Renal pelvis (tissue), 4 donors: Measurements from ENCODE around the gene CELF4. TPM values are rescaled to one million over a fixed set of nuclear protein-coding genes. Genes with fewer than 3 reads are reported as not detected.
"Not testable (repeated sequence)": the region's sequence is repeated elsewhere in the genome, so short reads cannot be mapped to it uniquely, and the experiment has no call there.

Experiments
- DNase-seq: peaks from one replicate; pipeline ENCODE4 v3.0.0-alpha.2; 2013
- polyA plus RNA-seq, 3 donors: library from polyadenylated mRNA; unstranded; fragments of 120-200 nt; gene quantifications; one replicate each; pipeline ENCODE4 v1.2.1, GENCODE V29; 2013; ENCODE audit not compliant: insufficient read length in 3 of 3

CELF4 gene
- polyA plus RNA-seq, 3 donors, result 2.2 to 3.8 (median 3.7) TPM

GRCh38 chr18:37467002-37467662 lies 98.5 kb downstream of the CELF4 start:
- no peak for DNase-seq

DNA sequence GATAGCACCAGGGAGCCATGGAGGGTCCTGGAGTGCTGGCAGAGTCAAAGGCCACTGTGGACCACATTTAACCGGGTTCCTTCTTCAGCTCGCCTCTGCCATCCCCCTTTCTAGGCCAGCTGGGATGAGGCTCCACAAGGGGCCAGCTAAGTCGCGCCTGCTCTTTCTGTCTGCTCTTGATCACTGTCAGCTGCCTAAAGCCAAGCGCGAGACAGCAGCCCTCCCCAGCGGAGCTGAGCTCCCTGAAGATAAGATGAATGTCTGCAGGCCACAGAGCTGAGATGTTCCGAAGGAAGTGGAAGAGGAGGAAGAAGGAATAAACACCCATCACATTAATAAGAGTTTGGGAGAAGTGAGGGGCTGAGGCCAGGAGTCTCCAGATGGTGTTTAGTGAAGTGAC lies 99.6 kb downstream of the CELF4 start:
- DNase-seq, result no peak

GRCh38 chr18:37464257-37464656 lies 101.3 kb downstream of the CELF4 start:
- no peak for DNase-seq

DNA sequence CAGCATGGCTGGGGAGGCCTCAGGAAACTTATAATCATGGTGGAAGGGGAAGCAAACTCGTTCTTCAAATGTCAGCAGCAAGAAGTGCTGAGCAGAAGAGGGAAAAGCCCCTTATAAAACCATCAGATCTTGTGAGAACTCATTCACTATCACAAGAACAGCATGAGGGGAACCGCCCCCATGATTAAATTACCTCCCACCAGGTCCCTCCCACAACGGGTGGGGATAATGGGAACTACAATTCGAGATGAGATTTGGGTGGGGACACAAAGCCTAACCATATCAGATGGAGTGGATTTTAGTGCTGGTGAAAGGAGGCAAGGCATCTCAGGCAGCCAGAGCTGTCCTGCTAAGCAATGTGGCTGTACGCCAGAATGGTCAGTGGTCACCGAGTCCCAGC lies 104.3 kb downstream of the CELF4 start:
- not testable (repeated sequence) for DNase-seq

DNA sequence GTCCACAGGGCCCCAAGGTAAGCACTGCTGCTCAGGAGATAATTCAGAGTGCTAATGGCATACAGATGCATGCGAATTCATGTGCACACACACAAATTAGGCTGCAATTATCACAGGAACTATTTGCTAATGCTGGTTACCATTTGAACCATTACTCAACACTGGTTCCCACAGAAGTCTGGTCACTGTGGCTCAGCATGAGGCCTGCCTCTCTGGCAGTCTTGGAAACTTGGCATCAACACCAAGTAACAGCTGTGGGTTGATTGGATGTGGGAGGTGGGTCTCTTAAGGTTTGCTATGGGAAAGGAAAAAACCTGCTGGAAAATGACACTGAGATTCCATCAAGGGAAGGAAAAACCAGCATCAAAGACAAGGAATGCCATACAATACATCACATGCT lies 105.0 kb downstream of the CELF4 start:
- DNase-seq, result no peak

DNA sequence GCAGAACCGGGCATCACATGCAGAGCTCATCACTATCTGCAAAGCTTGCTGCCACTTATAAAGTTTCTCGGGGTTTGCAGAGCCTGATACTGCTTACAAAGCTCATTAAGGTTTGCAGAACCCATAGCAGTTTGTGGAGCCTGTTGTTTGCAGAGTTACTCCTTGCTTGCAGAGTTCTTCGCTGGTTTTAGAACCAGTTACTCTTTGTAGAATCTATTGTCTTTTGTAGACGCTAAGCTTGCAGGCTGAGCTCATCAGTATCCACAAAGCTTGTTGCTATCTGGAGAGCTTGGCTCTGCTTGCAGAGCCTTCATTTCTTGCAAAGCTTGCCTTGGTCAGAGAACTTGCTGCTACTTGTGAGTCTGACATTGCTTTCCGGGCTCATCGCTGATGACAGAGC lies 106.9 kb downstream of the CELF4 start:
- DNase-seq, result no peak

- no peak for DNase-seq
Measured at GRCh38 chr18:37457753-37458152, 107.8 kb downstream of the CELF4 start.

DNA sequence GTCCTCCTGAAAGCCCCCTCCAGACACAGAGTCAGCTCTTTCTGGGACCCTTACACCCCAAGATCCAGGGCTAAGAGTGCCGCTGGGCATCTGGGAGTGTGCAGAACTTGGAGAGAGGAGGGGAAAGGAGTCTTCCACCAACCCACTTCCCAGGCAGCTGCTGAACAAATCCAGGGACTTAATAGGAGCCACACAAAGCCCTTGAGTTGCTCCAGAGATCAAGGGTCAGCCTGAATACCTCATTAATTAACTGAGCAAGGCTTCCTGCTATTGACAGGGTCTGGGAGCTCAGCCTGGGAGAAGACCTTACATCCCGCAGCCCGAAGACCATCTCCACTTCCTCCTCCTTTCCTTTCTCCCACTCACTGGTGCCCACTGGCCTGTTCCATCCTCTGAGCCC lies 108.3 kb downstream of the CELF4 start:
- no peak for DNase-seq

DNA sequence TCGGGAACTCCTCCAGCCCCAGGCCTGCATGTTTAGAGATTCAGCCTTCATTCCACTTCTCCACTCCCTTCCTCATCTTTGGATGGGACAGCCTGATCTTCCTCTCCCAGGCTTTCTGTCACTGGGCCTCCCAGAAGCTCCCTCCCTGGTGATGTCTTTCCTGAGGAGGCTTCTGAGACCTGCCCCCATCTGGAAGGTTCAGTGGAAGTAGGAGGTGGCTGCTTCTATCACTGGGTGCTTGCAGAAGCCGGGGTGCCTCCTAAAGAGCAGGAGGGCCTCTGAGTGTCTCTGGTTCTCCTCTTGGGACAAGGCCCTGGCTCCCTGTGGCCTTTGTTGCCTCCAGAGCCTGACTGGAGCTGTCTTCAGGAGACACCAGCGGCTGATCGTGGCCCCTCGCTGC lies 108.7 kb downstream of the CELF4 start:
- no peak for DNase-seq

DNA sequence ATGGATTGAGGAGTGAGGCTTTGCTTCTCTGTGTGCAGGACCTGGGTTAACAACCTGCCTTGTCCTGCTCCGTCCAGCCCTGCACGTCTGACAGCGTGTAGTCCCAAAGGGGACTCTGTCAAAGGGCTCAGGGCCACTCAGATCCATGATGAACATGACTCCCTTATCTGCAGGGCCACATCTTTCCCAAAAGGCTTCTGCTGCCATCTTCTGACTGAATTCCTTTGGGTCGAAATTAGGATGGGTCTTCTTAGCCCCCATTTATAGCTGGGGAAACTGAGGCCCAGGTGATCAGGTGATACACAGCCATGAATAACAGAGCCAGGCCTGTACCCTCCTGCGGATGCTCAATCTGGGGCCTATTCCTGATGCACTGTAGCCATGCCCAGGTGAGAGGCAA lies 109.2 kb downstream of the CELF4 start:
- no peak for DNase-seq

GRCh38 chr18:37453752-37454151 lies 111.8 kb downstream of the CELF4 start:
- DNase-seq, result peak; percentile 39

DNA sequence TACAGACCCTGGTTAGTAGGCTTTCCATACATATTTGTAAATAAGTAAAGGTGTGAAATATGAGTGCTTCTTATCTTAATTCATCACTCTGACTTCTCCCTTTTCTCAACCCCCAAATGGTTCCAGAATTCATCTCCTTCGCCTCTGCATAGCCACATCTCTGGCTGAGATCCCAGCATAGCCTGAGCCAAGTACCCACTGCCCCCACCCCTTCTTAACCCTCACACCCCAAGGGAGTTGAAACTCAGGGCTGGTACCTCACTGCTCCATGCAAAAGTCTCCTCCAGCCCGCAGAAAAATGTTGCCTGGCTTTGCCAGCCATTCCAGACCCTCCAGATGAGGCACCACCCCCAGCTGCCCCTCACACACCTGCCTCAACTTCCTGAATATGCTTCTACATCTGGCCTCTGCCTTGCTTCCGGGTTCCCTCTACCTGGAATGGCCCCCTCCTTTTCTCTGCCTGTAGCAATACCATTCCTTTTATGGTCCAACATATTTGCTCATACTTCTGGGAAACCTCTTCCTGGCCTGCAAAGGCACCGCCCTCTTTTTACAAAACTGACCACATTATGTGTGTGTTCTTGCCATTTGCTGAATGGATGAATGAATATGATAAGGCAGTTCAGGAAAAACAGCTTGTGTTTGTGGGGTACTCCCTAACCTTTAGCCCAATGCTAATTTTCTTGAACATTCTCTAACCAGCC lies 112.8 kb downstream of the CELF4 start:
- no peak for DNase-seq

DNA sequence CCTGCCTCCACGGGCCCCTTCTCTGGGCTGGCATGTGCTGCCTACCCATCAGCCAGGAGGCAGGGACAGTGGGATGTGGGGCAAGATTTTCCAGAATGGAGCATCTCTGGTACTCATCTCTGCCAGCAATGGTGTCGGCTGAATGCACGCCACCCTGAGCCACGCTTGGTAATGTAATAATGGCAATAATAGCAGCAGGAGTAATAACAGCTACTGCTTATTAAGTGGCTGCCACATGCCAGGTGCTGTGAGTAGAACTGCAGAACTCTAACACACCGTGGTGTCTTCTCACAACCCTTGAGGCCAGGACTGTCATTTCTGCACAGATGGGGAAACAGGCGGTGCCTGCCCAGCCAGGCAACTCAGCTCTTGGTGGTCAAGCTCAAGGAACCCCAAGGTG lies 113.6 kb downstream of the CELF4 start:
- no peak for DNase-seq

DNA sequence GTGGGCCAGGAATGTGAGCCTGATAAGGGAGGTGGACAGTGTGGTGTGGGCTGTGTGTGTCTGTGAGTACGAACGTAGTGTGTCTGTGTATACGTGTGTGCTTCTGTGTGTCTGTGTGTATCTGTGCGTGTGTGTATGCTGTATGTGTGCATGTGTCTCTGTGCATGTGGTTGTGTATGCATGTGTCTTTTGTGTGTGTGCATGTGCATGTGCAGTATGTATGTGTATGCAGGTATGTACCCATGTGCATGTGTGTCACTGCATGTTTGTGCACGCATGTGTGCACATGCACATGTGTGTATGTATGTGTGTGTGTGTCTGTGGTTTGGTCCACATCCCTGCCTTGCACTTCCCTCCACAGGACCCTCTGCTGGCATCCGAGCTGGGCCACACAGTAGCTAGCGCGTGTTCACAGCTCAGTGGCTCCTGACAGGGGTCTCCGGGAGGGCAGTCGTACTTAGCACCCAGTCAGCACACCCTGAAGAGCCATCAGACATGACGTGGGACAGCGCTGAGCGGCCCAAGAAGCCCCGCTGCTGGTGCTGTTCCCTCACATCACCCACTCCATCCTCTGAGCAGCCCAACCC lies 114.3 kb downstream of the CELF4 start:
- DNase-seq, result no peak

GRCh38 chr18:37450434-37451132 lies 115.0 kb downstream of the CELF4 start:
- peak; percentile 86 for DNase-seq

- no peak for DNase-seq
Measured at GRCh38 chr18:37449618-37450017, 116.0 kb downstream of the CELF4 start.

GRCh38 chr18:37448946-37449345 lies 116.7 kb downstream of the CELF4 start:
- no peak for DNase-seq

GRCh38 chr18:37447962-37448888 lies 117.4 kb downstream of the CELF4 start:
- no peak for DNase-seq

GRCh38 chr18:37445836-37446235 lies 119.8 kb downstream of the CELF4 start:
- DNase-seq, result no peak

DNA sequence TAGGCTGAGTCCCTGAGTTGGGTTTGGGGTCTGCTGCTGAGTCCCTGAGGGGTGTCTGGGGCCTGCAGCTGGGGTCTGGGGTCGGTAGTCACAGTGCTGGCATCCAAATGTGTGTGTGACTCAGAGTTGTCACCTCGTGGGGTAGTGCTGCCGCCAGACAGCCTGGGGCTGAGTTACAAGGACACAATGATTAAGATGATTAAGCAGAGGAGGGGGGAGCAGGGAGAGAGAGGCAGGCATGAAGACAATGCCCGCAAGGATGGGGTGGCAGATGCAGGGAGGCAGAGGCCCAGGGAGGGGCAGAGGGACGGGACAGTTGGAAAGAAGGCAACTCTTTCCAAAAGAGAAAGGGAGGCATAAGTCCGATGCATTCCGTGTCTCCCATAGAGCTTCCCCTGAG lies 120.2 kb downstream of the CELF4 start:
- DNase-seq, result no peak

GRCh38 chr18:37443325-37444055 lies 122.1 kb downstream of the CELF4 start:
- no peak for DNase-seq
